Stimulated activated CD4-positive, alpha-beta T cell treated with anti-CD3 and anti-CD28 coated beads, Interleukin-4, amount 100 ng/mL, for 48 hours (primary cell): ENCODE results near the gene HAP1.
"Not testable (repeated sequence)": the region's sequence is repeated elsewhere in the genome, so short reads cannot be mapped to it uniquely, and the experiment has no call there.

Experiments used
- DNase-seq, 2 donors: peaks; one replicate each; pipeline ENCODE4 v3.0.0-alpha.2; 2020; ENCODE audit warnings: low read depth in 2 of 2

The HAP1 gene, protein sequence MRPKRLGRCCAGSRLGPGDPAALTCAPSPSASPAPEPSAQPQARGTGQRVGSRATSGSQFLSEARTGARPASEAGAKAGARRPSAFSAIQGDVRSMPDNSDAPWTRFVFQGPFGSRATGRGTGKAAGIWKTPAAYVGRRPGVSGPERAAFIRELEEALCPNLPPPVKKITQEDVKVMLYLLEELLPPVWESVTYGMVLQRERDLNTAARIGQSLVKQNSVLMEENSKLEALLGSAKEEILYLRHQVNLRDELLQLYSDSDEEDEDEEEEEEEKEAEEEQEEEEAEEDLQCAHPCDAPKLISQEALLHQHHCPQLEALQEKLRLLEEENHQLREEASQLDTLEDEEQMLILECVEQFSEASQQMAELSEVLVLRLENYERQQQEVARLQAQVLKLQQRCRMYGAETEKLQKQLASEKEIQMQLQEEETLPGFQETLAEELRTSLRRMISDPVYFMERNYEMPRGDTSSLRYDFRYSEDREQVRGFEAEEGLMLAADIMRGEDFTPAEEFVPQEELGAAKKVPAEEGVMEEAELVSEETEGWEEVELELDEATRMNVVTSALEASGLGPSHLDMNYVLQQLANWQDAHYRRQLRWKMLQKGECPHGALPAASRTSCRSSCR

DNA sequence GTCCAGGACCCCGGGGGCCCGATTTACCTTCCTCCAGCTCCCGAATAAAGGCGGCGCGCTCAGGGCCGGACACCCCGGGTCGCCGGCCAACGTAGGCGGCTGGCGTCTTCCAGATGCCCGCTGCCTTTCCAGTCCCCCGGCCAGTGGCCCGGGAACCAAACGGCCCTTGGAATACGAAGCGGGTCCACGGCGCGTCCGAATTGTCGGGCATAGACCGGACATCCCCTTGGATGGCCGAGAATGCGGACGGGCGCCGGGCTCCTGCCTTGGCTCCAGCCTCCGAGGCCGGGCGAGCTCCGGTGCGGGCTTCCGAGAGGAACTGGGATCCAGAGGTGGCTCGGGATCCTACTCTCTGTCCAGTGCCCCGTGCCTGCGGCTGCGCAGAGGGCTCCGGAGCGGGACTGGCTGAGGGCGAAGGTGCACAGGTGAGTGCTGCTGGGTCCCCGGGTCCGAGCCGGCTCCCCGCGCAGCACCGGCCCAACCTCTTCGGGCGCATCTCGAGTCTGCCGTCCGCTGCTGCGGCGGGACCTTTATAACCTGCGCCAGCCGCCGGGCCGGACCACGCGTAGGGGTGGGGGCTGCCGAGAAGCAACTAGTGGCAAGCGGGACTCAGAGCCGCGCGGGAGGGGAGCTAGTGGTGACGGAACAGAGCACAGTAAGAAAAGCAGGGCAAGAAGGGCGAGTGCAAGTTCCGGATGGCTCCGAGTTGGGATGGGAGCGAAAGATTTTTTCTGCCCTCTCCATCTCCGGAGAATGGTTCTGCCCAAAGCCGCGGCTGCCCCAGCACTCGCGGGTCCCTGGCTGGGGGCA is at the start of gene HAP1:
HAP1 (minus strand) TSS at position 505 of the 810 bp plus-strand sequence; CDS start at position 496, 9 bp downstream.
- peak in 1 of 2 donors; percentile 14 for DNase-seq

DNA sequence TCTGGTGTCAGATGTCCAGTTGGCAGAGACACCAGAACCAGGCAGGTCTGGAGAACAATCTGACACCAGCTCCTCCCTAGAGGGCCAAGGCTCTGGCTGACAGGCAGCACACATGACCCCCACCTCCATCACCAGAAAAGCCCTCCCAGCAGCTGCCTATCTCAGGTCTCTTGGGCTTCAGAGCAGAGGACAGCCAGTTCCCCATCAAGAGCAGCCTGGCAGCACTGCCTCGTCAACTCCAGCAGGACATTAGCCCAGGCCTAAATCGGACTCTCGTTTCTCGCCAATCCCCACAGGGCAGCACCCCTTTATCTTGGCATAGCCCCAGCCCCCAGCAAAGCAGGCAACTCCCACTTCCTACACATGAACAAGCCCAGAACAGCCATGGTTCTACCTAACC is 47.7 kb upstream of the HAP1 start:
- no peak for DNase-seq

DNA sequence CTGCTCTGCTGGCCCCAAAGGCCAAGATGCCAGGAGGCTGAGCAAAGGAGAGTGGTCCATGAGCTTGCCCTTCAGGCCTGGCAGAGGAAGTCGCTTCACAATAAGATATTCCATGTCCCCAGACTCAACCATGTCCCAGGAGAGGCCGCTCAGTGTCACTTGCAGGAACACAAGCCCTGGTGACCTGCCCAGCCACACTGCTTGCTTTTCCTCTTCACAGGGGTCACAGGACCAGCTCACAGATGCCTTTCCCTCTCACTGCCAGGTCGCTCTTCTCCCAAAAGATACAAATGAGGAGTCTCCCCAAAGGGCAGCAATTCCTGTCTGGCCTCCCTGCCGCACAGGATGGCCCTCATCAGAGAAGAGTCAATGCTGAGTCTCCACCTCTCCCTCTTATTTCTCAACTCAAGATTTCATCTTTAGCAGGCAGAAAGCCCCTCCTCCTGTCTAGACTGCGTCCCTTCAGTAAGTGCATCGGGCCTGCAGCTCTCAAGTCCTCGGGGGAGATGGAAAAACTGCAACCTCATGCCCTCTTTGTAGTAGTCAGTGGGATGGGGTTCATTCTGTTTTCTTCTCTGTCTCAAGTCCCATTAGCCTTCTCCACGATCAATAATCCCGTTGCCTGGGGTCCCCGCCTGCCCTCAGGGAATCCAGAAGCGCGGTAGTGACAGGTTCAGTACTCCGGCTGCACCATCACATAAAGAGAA is 47.1 kb upstream of the HAP1 start:
- no peak for DNase-seq

DNA sequence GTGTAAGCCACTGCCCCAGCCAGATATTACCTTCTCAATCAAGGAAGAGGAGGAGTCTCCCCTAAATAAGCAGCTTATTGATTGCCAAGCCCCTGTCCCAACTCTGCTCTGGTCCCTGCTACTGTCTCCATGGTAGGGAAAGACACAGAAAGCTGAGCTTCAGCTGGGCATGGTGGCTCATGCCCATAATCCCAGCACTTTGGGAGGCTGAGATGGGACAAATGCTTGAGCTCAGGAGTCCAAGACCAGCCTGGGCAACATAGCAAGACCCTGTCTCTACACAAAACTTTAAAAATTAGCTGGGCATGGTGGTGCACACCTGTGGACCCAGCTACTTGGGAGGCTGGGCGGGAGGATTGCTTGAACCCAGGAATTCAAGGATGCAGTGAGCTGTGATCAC is 45.5 kb upstream of the HAP1 start:
- DNase-seq: no peak

DNA sequence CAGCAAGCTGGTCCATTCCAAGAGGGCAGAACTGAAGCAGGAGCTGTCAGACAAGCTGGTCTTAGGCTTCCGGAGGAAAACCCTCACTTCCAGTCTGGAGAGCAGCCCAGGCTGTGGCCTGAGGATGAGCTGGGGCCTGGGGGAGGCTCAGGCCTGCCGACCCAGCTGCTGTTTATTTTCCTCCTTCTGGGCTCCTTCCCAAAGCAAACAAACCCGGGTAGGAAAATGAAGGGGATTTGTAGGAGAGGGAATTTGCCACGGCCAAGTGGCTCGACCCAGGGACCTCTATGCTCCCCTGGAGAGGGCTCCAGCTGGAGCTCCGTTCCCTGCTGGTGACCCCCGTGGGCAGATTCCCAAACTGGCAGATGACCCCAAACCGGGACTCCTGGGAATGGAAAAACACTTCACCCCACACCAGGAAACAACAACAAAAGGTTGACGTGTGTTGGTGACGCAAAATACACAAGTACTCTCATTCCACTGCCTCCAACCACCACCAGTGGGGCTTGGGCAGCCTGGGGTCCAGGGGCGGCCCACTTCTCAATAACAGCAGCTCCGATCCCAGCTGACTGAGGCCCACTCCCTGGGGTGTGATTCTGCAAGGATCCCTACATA is 43.2 kb upstream of the HAP1 start:
- no peak for DNase-seq

DNA sequence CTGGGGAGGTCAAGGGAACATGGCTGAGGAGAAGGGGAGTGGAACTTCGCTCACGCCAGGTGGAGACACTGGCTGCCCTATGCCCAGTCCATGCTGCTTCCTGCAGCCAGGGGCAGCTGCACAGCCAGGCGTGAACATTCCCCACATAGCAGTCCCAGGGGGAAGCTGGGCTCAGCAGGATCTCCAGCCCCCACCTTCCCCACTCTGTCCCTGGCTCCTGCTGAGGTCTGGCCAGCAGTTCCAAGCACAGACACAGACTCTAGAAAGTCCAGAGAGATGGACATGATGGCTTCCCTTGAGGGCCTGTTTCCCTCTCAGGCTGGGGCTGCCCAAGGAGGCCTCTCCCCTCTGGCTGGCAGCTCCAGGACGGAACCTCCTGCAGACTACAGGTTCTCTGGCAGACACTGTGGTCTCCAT is 42.7 kb upstream of the HAP1 start:
- DNase-seq: no peak

DNA sequence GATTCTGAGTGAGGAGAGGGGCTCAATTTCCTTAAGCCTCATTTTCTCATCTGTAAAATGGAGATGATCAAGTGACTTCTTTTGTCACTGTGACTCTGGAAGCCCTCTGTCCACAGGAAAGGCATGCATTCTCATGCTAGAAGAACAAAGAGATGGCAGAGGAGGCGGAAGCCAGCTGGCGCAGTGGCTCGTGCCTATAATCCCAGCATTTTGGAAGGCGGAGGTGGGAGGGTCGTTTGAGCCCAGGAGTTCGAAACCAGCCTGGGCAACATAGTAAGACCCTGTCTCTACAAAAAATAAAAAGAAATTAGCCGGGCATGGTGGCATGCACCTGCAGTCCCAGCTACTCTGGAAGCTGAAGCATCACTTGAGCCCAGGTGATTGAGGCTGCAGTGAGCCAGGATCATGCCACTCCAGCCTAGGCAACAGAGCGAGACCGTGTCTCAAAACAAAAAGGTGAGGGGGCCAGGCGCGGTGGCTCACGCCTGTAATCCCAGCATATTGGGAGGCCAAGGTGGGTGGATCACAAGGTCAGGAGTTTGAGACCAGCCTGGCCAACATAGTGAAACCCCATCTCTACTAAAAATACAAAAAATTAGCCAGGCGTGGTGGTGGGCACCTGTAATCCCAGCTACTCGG is 41.9 kb upstream of the HAP1 start:
- not testable (repeated sequence) for DNase-seq

DNA sequence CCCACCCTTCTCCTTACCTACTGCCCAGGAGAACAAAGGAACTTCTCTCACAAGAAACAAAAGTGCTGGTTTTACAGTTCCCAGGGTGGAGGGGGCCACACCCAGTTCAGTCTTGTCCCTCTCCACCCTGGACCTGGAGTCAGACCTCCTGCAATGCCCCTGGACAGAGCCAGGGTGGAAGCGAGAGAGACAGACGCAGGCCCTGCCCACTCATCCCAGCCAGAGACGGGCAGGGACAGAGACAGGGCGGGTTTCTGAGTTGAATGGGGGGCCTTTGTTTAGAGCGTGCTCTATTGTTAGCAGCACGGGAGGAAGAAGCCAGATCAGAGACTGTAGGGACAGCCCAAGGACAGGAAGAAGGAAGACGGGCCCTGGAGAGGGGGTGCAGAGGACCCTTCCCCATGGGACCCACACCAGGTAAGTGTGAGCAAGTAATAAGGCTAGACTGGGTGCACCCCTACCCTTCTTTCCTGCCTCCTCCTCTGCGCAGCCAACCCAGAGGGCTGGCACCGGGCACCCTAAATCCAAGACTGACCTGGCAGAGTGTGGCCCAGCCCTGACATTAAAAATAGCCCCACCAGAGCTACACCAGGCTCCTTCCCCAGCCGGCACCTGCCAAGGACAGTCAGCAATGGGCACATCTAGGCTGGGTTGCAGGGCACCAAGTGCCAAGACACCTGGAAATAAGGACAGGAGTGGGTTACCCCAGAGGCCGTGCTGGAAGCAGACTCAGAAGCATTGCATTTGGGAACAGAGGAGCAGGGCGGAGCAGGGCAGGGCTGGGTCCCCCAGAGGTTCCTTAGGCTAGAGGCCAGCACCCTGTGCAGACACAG is 41.2 kb upstream of the HAP1 start:
- no peak for DNase-seq

DNA sequence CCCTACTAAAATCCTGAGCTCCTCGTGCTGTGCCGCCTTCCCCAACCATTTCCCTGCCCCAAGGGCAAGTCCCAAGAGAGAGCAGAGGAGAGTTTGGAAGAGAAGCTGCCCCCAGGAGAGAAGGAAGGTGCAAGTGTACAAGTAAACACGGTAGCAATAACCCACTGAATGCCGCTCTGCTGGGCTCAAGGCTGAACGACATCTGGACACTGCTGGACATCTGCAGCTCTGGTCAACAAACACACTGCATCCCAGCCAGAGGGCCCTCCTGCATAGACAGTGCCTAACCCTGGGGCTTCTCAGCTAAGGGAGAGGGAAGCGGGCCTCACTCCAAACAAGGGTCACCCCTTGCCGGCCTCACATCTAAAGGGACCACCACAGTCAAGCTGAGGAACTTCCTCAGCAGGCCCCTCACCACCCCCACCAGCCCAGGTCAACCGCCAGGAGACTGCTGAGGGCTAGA is 39.3 kb upstream of the HAP1 start:
- no peak for DNase-seq

DNA sequence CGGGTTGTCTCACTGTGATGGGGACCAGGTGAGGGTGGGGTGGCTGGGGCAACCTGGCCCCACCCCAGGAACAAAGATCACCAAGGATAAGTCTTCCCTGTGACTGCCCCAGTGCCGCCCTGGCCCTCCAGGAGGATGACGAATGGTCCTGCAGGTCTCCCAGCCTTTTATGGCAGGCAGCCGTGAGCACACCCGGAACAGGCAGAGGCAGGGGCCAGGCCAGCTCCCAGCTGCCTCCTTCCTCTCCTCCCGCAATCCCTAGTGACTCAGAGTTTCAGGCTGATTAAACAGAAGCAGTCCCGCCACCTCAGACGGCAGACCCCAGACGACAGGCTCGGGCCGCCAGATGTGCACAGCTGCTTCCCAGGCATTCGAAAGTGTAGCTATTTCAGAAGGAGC is 38.7 kb upstream of the HAP1 start:
- DNase-seq: no peak

DNA sequence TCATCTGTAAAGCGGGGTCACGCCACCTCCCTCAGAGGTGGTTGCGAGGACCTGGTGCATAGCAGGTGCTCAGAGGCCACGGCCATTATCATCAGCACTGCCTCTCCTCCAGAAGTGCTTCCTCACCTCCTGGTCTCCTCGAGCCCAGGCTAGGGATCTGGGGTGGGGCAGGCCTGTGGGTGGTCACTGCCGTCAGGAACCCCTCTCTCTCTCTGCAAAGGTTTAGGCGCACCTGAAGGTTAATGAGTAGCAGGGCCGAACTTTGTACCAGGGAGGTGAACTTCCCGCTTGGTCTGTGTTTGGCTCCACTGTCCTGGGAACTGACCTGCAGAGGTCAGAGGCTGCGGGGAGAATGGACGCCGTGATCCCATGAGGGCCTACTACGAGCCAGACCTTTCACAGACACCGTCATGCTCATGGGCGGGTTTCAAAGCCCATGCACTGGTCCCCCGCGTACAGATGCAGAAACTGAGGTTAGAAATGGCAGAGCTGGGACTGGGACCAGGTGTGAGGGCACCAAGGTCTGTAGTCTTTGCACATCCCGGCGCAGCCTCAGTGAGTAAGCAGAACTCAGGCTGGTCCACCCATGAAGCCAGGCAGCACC is 38.2 kb upstream of the HAP1 start:
- no peak for DNase-seq

DNA sequence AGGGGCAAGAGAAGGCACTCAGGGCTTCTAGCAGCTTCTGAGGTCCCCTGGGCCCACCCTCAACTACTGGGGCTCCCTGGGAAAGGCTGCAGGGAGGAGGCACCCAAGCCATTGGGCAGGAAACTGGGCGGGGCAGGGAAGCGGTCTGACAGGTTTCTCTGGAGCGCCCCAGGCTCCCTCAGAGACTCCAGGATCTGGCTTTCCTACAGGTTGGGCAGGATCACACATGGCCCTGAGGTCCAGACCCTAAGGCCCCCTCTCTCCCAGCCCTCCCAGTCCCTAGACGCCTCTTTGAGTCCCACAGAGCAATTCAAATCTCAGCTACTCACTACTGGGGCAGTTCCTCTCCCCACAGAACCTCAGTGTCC is 37.8 kb upstream of the HAP1 start:
- no peak for DNase-seq

DNA sequence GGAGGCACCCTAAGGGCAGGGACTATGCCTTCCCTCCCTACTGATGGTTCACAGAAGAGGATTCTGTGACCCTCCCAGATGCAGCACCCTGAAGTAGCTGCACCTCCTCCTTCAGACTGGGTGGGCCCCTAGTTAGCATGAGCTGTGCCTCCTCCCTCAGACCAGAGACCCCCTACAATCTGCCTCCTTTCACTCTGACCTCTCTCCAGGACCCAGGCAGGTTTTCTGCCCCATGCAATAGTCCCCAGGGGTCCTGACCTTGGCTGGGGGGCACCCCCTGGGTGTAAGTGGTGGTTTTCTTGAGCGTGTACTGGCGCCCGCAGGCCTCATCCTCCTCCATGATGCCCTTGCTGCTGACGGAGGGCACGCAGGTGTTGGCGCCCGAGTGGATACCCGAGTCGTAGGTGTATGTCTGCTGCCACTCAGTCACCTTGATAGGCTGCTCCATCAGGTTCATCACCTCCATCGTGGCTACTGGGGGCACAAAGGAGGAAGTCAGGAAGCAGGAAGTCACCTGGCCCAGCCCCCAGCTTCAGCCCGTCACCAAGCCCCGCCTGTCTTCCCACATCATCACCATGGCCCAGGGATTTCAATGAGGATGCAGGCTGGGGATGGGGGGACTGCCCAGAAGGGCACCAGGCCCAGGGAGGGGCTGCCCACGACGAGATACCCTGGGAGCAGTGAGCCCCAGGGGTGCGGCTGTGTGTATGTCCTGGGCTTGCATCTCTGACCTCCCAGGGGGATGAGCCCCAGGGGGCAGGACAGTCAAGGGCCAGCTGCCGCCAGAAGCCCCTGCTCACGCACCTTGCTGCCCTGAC is 37.2 kb upstream of the HAP1 start:
- no peak for DNase-seq

DNA sequence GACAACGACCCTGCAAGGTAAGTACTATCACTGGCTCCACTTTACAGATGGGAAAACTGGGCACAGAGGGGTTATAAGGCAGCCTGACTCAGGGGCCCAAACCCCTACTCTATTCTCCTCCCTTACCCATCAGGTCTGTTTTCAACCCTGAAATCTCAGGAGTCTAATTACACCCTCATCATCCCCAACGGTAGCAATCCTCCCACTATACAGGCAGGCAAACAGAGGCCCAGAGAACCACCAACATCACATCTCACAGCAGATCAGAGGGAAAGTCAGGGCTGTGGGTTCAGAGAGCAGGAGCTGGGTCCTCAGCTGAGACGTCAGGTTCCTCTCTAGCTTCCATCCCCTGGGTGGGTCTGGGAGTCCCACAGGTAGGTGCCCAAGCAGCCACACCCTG is 35.5 kb upstream of the HAP1 start:
- DNase-seq: no peak

DNA sequence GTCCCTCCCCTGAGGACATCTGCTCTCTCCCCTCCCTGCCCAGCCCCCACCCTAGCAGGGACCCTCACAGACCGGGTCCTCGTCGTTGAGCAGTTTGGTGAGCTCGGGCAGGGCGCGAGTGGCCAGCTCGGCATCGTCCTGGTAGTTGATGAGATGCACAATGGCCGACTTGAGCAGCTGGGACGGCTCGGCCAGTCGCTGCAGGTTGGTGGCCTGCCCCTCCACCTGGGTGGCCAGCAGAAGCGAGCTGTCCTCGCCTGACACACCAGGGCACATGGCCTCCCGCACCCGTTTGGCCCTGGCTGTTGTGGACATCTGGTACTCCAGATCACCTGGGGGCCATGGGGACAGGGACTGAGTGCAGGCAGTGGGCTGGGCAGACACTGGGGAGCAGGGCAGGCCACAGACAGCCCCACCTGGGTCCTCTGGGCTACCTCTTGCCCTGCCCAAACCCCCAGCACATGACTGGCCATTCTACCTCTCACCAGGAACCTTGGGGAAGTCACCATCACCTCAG is 35.0 kb upstream of the HAP1 start:
- DNase-seq: no peak

DNA sequence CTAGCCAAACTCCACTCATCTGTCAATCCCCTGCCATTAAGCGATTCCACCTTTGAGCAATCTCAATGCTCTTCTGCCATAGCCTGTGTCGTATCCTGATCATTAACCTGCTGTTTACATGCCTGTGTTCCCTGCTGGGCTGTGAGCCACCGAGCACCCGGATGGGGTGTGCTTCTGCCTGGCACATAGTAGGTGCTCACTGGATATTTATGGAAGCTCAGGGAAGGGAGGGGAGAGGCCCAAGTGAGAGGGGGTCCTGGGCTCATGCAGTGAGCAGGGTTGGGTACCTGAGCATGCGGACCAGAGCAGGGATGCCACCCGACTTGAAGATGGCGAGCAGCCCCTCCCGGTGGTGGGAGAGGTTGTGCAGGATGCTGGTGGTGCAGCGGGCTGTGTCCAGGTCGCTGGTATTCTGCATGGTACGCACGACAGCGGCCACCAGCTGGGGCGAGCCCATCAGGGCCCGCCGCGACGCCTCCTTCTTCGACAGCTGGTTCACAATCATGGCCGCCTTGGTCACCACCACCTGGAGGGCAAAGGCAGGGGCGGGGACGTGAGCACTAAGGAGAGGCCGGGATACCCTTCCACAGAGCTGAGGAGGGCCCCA is 34.3 kb upstream of the HAP1 start:
- DNase-seq: no peak

DNA sequence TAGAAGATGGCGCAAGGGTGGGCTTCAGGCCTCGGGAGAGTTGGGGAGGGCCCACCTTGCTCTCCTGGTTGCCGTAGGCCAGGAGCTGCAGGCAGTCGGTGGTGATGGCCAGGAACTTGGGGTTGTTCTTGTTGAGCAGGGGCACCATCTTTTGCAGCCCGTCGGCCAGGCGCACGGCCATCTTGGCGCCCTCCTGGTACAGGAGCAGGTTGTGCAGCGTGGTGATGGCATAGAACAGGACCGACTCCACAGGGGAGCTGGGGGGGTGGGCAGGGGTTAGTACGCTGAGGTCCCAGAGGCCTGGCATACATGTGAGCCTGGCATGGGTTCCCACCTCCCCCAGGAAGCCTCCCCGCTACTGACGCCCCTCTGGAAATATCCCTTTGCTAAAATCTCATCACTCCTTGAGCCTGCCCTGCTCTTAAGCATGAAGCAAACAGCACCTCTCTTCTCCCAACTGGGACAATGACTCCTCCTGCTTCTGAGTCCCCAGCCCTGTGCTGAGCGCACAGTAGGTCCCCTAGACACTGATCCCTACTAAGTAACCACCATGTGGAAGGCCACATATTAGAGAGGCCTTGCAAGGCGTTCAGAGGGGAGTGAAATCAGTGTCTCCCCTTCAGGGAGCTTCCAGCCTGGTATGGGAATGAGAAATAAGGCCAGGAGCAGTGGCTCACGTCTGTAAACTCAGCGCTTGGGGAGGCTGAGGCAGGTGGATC is 33.0 kb upstream of the HAP1 start:
- no peak for DNase-seq
